ENCODE results near the gene CSNK1D.

- no peak for TF ChIP-seq MYC (IDR thresholded peaks at IDR 0.05; ENCODE audit: insufficient read depth, insufficient read length, insufficient replicate concordance, low read length, severe bottlenecking)
- TF ChIP-seq ZNF687 (IDR thresholded peaks at IDR 0.05) = no peak
- TF ChIP-seq SIN3A (IDR thresholded peaks at IDR 0.05; ENCODE audit: low read depth, low read length) = no peak
- no peak for TF ChIP-seq MAX (IDR thresholded peaks at IDR 0.05; ENCODE audit: low read depth, low read length)
- no peak for TF ChIP-seq POLR2AphosphoS5 (IDR thresholded peaks at IDR 0.05; ENCODE audit: low read length)
- no peak for TF ChIP-seq REST (IDR thresholded peaks at IDR 0.05; ENCODE audit: low read depth, low read length)
- TF ChIP-seq BCL11A (IDR thresholded peaks at IDR 0.05; ENCODE audit: low read depth, low read length) = no peak
- no peak for TF ChIP-seq USF1 (IDR thresholded peaks at IDR 0.05; ENCODE audit: borderline replicate concordance, extremely low read length, insufficient read depth, low read depth, low read length)
- TF ChIP-seq CTCF (IDR thresholded peaks at IDR 0.05 in 2 of 3, conservative IDR thresholded peaks at IDR 0.05 in 1 of 3; ENCODE audit: control insufficient read depth in 2 of 3, extremely low read depth in 1 of 3, insufficient read depth in 1 of 3, low read depth in 3 of 3, low read length in 3 of 3) = no peak
- TF ChIP-seq EZH2 (IDR thresholded peaks at IDR 0.05; ENCODE audit: borderline replicate concordance, control insufficient read depth, low read depth, low read length) = no peak
- no peak for TF ChIP-seq TCF7 (IDR thresholded peaks at IDR 0.05; ENCODE audit: borderline replicate concordance)
- TF ChIP-seq POLR2A (IDR thresholded peaks at IDR 0.05; ENCODE audit: low read depth, low read length) = no peak
- no peak for TF ChIP-seq FOXK2 (IDR thresholded peaks at IDR 0.05)
- TF ChIP-seq NFYB (IDR thresholded peaks at IDR 0.05; ENCODE audit: insufficient read depth, low read depth, low read length) = no peak
Observed at GRCh38 chr17:82226146-82226808, 47.2 kb downstream of the CSNK1D start.

Data from GM12878 (cell line).